DND-41 (cell line): ENCODE data around the gene DOHH.

Experiments used
- CTCF ChIP-seq: IDR thresholded peaks from 2 replicates; pipeline ENCODE4 v1.5.1; 2012; ENCODE audit warnings: borderline replicate concordance, low read length, moderate library complexity, mild to moderate bottlenecking; ENCODE audit not compliant: poor library complexity, severe bottlenecking; ENCODE audit errors: extremely low read depth
- EZH2 ChIP-seq: IDR thresholded peaks from 3 replicates; pipeline ENCODE4 v1.6.1; 2012; ENCODE audit warnings: borderline replicate concordance, low read depth, mild to moderate bottlenecking, moderate library complexity, low read length, inconsistent platforms; ENCODE audit not compliant: severe bottlenecking

DNA sequence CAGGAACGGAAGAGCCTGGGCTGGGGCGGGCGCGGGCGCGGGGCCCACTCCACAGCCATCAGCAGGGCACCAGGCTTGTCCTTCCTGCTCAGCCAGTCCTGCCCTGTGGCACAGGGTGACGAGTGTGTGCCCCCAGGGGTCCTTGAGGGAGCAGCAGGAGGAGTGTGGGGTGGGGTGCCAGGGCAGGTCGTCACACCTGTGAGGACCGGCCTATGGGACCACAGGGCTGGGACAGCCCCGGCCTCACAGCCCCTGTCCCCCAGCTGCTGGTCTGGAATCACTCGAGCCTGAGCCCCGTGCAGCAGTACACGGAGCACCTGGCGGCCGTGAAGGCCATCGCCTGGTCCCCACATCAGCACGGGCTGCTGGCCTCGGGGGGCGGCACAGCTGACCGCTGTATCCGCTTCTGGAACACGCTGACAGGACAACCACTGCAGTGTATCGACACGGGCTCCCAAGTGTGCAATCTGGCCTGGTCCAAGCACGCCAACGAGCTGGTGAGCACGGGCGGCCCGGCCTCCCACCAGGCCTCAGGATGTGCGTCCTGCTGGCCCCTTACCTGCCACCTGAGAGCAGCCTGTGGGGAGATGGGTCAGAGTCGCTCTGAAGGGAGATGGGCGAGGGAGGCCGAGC, 31.8 kb upstream of the DOHH start:
- TF ChIP-seq EZH2 (no peak), CTCF (no peak)
